Natural killer cell (primary cell): ENCODE data around the gene ZNF672. TPM values are rescaled to one million over a fixed set of nuclear protein-coding genes. Genes with fewer than 3 reads are reported as not detected.

Source experiments
- ATAC-seq, 3 donors: fragments of 150-1000 bp in 2 of 3; fragments of 200-7000 bp in 1 of 3; cut with Tn5 transposase; 1 replicate in 1 of 3; 2 replicates in 2 of 3; pipeline ENCODE4 v1.10.0; 2021; ENCODE audit warnings: mild to moderate bottlenecking in 2 of 3, moderate library complexity in 2 of 3
- DNase-seq, 2 donors: peaks; one replicate each; pipeline versions ENCODE4 v3.0.0 to v3.0.0-alpha.2; 2013 to 2021; ENCODE audit warnings: mixed read lengths in 1 of 2
- H3K27ac ChIP-seq: one replicate; pipeline ENCODE4 v1.5.1; 2013; ENCODE audit warnings: mild to moderate bottlenecking, low read length
- H3K27me3 ChIP-seq: one replicate; pipeline ENCODE4 v1.6.1; 2013; ENCODE audit warnings: low read length; ENCODE audit not compliant: control insufficient read depth, insufficient read depth
- H3K36me3 ChIP-seq: one replicate; pipeline ENCODE4 v1.6.1; 2013; ENCODE audit warnings: low read length; ENCODE audit not compliant: control insufficient read depth, insufficient read depth
- H3K4me1 ChIP-seq: one replicate; pipeline ENCODE4 v1.6.1; 2013; ENCODE audit warnings: low read length; ENCODE audit not compliant: control insufficient read depth, insufficient read depth
- H3K4me3 ChIP-seq: one replicate; pipeline ENCODE4 v1.5.1; 2013; ENCODE audit warnings: low read length
- H3K9me3 ChIP-seq: one replicate; pipeline ENCODE4 v1.6.1; 2013; ENCODE audit warnings: low read length; ENCODE audit not compliant: control insufficient read depth, insufficient read depth
- H3K27ac Mint-ChIP-seq, 2 donors: one replicate each; pipeline ENCODE4 v1.8.0; 2022; ENCODE audit warnings: mild to moderate bottlenecking in 2 of 2, mixed read lengths in 2 of 2, moderate library complexity in 1 of 2
- H3K27me3 Mint-ChIP-seq, 2 donors: one replicate each; pipeline ENCODE4 v1.8.0; 2022; ENCODE audit warnings: low read depth in 2 of 2, mixed read lengths in 2 of 2
- H3K36me3 Mint-ChIP-seq: one replicate; pipeline ENCODE4 v1.8.0; 2022; ENCODE audit warnings: mixed read lengths
- H3K4me1 Mint-ChIP-seq, 2 donors: one replicate each; pipeline ENCODE4 v1.8.0; 2022; ENCODE audit warnings: mixed read lengths in 2 of 2
- H3K4me3 Mint-ChIP-seq: one replicate; pipeline ENCODE4 v1.8.0; 2022; ENCODE audit warnings: mild to moderate bottlenecking, moderate library complexity, mixed read lengths
- H3K9me3 Mint-ChIP-seq, 2 donors: one replicate each; pipeline ENCODE4 v1.8.0; 2022; ENCODE audit warnings: mixed read lengths in 2 of 2
- WGBS: methylation state at CpG from one replicate; pipeline ENCODE4 v1.1.7; 2013; ENCODE audit warnings: missing lambda C conversion rate; ENCODE audit not compliant: insufficient coverage; 5-methylcytosine and 5-hydroxymethylcytosine counted together
- intact Hi-C: fragments of 100-400 bp; cut with micrococcal nuclease; formaldehyde crosslinking; loops from one replicate; pipeline ENCODE4 v1.14.2; 2022
- total RNA-seq, 4 donors: library from RNA; stranded (reverse); fragments of 120-200 nt in 1 of 4; gene quantifications; one replicate each; pipeline versions ENCODE4 v1.2.3 to v1.2.4, GENCODE V29; 2013 to 2022
- TF ChIP-seq, protein P1 (sequence below): fragments of 200-600 bp; IDR thresholded peaks from one replicate; pipeline ENCODE4 v1.8.0; 2022; ENCODE audit warnings: antibody characterized with exemption

ZNF672 gene
- total RNA-seq, 3 donors from 2014 or later (not counting 1 experiment from before 2014, with no cell fraction given) = 29.0 to 41.8 (median 38.7) TPM

- no peaks in the 10 kb centered on the region for H3K9me3 ChIP-seq
- DNase-seq (peak; percentile 95 to 98), ATAC-seq (peak; percentile 85 to 94 (median 88))
- peak within 1 kb of the TSS; percentile 92 for H3K27ac ChIP-seq
- Mint-ChIP-seq H3K27me3 (no peaks in the 10 kb centered on the region), H3K36me3 (no peaks in the 10 kb centered on the region), H3K4me3 (peak within 1 kb of the TSS; percentile 86), H3K4me1 (peaks cover 47 to 60% of the 10 kb centered on the region in 2 donors), H3K27ac (peak within 1 kb of the TSS; percentile 90 to 94), H3K9me3 (no peaks in the 10 kb centered on the region)
- H3K27me3 ChIP-seq = no peaks in the 10 kb centered on the region
- intact Hi-C loops = loop anchor here (1.0 kb wide), 4 partner anchors 15 to 47 kb away; partner anchors contain the start of genes PGBD2 and ZNF672
- 8% methylated on average over 62 of the region's 62 CpGs for WGBS
- TF ChIP-seq, protein P1, sequence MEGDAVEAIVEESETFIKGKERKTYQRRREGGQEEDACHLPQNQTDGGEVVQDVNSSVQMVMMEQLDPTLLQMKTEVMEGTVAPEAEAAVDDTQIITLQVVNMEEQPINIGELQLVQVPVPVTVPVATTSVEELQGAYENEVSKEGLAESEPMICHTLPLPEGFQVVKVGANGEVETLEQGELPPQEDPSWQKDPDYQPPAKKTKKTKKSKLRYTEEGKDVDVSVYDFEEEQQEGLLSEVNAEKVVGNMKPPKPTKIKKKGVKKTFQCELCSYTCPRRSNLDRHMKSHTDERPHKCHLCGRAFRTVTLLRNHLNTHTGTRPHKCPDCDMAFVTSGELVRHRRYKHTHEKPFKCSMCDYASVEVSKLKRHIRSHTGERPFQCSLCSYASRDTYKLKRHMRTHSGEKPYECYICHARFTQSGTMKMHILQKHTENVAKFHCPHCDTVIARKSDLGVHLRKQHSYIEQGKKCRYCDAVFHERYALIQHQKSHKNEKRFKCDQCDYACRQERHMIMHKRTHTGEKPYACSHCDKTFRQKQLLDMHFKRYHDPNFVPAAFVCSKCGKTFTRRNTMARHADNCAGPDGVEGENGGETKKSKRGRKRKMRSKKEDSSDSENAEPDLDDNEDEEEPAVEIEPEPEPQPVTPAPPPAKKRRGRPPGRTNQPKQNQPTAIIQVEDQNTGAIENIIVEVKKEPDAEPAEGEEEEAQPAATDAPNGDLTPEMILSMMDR = peak; percentile 5
- peak within 1 kb of the TSS; percentile 66 for H3K4me3 ChIP-seq
- peaks cover 64% of the 10 kb centered on the region for H3K4me1 ChIP-seq
- peaks cover 3% of the 10 kb centered on the region for H3K36me3 ChIP-seq
Measured at GRCh38 chr1:248858891-248859889, 21.2 kb downstream of the ZNF672 start, which contains the start of gene ZNF692. TSS of gene ZNF692 (minus strand) at chr1:248859085. CDS start at chr1:248858309, 776 bp downstream.

DNA sequence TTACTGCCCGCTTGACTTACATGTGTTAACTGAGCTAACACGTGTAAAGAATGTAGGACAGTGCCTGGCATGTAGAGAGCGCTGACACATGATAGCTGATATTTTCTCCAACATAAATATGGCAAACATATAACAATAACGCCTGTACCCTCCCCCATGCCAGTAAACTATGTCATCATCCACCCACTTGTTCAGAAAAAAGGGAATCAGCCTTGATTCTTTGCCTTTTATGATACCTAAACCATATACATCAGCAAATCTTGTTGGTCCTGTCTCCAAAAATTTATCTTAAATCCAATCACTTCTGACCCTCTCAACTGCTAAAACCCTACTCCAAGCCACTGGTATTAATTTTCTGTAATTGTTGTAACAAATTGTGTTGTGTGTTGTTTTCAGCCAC lies 22.0 kb downstream of the ZNF672 start:
- H3K4me1 ChIP-seq = peaks cover 57% of the 10 kb centered on the region
- 98% methylated on average over 4 of the region's 4 CpGs for WGBS

DNA sequence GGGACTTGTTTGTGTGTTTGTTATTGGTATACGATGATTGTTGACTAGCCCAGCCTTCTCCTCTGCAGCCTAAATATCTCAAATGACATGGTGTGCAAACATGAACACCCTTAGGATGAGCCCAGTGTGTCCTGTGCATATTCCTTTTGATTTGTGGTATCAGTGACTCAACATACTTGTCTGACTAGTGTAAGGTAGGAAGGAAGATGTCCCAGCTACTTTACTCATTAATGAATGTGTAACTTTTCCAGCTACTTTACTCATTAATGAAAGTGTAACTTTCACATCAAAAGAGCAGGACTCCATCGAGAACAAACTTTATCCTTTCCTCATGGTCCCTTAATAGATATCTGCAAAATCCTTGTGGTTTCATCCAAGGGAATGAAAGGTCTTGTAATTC lies 23.6 kb downstream of the ZNF672 start:
- Histone ChIP-seq H3K27ac (no peak overlapping the region), H3K27me3 (no peaks in the 10 kb centered on the region), H3K9me3 (no peaks in the 10 kb centered on the region), H3K4me3 (no peak overlapping the region), H3K4me1 (peaks cover 41% of the 10 kb centered on the region), H3K36me3 (no peaks in the 10 kb centered on the region)
- peak overlapping the region; percentile 11 for H3K4me3 Mint-ChIP-seq
- TF ChIP-seq, protein P1 = no peak
- no peaks in the 10 kb centered on the region for H3K27me3 Mint-ChIP-seq
- no peaks in the 10 kb centered on the region for H3K36me3 Mint-ChIP-seq
- H3K4me1 Mint-ChIP-seq = peaks cover 48 to 61% of the 10 kb centered on the region in 2 donors
- DNase-seq (no peak), ATAC-seq (no peak)
- WGBS = 100% methylated on average over 1 of the region's 2 CpGs
- intact Hi-C loops = no loop called here
- H3K27ac Mint-ChIP-seq = peak overlapping the region; percentile 29 to 46
- H3K9me3 Mint-ChIP-seq = no peaks in the 10 kb centered on the region

More for the DNA sequence above, 22.0 kb downstream of the ZNF672 start:
- DNase-seq (no peak), ATAC-seq (no peak)
- no peak overlapping the region for H3K4me3 ChIP-seq
- H3K36me3 ChIP-seq = peaks cover 3% of the 10 kb centered on the region
- no peaks in the 10 kb centered on the region for H3K27me3 ChIP-seq
- intact Hi-C loops = no loop called here
- H3K27ac ChIP-seq = peak overlapping the region; percentile 92
- Mint-ChIP-seq H3K27me3 (no peaks in the 10 kb centered on the region), H3K9me3 (no peaks in the 10 kb centered on the region), H3K4me1 (peaks cover 48 to 61% of the 10 kb centered on the region in 2 donors), H3K27ac (peak overlapping the region; percentile 90 to 94), H3K36me3 (no peaks in the 10 kb centered on the region), H3K4me3 (peak overlapping the region; percentile 86)
- TF ChIP-seq, protein P1 = no peak
- H3K9me3 ChIP-seq = no peaks in the 10 kb centered on the region
